HG03342 (cell line): ENCODE measurements around the gene GPR183.
A peak's percentile ranks its signal among the peaks of the same experiment; 100 is the strongest.

Source experiments
- ATAC-seq: cut with Tn5 transposase; IDR thresholded peaks from one replicate; pipeline ENCODE4 v1.9.1; 2021; ENCODE audit warnings: mild to moderate bottlenecking, moderate library complexity; ENCODE audit not compliant: unreplicated experiment

GPR183 gene

DNA sequence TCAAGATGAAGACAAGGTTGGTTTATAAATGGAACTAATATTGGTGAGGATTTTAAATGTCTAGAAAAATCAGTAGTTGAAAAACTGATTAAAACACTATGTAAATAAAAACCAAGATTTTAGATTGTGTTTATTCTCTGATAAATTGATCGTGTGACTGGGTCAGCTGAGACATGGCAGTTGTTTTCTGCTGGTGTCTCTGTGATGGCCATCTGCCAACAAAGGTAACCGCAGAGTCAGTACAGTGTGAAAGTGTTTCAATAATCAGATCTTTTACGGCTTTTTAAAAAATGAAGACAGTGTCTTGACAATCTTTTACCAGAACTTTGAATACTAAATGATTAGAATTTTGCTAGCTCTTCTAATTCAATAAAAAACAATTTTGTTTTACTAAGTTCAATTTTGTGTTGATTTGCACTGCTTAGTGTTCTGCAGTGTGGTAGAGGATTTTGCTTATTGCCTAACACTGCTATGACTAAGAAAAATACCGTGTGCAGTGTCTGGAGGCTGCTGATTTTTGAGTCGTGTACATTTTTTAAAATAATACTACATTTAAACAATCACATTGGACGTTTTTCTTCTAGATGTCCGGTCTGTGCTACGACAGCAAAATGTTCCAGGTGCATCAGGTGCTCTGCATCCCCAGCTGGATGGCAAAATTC, 32.7 kb upstream of the GPR183 start:
- ATAC-seq = no peak

GRCh38 chr13:99339230-99339721, 32.1 kb upstream of the GPR183 start:
- no peak for ATAC-seq

DNA sequence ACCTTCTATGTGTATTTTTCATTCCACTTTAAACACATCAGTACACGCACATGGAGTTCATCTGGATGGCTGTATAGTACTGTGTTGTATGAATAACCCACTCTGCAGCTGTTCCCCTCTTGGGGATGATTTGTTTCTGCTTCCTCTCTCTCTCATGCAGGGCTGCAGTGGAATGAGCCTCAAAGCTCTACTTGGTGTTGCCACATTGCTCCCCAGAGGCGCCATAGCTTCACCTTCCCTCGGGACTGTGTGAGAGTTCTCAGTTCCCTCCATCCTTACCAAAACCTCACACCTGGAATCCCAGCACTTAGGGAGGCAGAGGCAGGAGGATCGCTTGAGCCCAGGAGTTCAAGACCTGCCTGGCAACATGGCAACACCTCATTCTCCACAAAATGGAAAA, 28.4 kb upstream of the GPR183 start:
- peak; percentile 83 for ATAC-seq

DNA sequence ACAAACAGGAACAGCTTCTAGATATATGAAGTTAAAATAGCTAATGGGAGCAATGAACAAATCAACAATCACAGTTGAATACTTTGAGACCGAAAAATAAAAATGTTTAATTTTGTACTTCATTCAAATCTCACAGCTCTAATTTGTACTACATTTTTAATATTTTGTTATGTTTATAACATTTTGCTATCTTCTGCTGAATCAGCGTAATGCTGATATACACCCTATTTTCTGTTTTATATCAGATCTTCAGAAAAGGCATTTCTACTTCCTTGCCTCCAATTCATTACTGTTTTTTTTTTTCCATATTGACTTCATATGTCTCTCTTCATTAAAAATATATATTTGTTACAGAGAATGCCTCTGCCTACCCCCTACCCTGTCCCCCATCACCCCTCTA, 27.9 kb upstream of the GPR183 start:
- no peak for ATAC-seq

- ATAC-seq = no peak
Observed at GRCh38 chr13:99334221-99334620, 27.0 kb upstream of the GPR183 start.

GRCh38 chr13:99332456-99332855, 25.3 kb upstream of the GPR183 start:
- ATAC-seq = no peak

GRCh38 chr13:99331881-99332293, 24.7 kb upstream of the GPR183 start:
- ATAC-seq = peak; percentile 75

- no peak for ATAC-seq
Observed at GRCh38 chr13:99330942-99331341, 23.7 kb upstream of the GPR183 start.

- ATAC-seq = no peak
Observed at GRCh38 chr13:99329477-99329876, 22.3 kb upstream of the GPR183 start.

DNA sequence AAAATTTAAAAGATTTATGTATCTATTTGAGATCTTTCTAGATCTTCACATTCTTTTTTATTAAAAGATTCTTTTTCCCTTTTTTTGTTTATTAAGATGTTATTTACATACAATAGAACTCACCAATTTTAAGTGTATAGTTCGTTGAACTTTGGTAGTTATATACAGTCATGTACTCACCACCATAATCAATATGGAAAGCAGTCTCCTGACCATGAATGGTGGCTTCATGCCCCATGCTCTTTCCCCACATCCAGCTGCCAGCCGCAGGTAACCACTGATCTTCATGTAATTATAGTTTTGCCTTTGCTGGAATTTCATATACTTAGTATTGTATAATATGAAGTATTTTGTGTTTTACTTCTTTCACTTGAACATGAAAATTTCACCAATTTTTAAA, 20.6 kb upstream of the GPR183 start:
- ATAC-seq = no peak

- ATAC-seq = no peak
Observed at GRCh38 chr13:99327126-99327525, 19.9 kb upstream of the GPR183 start.

DNA sequence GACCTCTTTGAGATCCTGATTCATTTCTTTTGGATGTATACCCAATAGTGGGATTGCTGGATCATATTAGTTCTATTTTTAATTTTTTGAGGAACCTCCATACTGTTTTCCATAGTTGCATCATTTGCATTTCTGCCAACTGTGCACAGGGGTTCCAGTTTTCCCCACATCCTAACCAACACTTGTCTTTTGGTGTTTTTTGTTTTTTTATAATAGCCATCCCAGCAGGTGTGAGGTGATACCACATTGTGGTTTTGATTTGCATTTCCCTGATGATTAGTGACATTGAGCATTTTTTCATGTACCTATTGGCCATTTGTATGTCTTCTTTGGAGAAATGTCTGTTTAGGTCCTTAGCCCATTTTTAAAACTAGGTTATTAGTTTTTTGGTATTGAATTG, 18.8 kb upstream of the GPR183 start:
- no peak for ATAC-seq

DNA sequence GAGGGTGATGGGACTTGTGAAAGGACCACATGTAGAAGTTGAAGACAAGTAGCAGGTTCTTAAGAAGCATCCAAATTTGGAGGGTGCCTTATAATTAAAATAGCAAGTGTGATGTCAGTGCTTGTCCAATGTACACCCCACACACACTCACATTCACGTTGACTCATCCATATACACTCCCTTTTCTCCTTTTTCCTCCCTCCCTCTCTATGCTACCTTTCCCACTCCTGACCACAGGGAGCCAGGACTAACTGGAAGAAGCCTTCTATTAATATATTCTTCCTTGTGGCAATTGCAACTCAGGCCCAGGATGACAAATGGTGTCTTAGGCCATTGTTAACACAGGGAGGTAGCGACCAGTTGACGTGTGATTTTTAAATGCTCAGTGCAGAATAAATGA, 16.3 kb upstream of the GPR183 start:
- no peak for ATAC-seq

DNA sequence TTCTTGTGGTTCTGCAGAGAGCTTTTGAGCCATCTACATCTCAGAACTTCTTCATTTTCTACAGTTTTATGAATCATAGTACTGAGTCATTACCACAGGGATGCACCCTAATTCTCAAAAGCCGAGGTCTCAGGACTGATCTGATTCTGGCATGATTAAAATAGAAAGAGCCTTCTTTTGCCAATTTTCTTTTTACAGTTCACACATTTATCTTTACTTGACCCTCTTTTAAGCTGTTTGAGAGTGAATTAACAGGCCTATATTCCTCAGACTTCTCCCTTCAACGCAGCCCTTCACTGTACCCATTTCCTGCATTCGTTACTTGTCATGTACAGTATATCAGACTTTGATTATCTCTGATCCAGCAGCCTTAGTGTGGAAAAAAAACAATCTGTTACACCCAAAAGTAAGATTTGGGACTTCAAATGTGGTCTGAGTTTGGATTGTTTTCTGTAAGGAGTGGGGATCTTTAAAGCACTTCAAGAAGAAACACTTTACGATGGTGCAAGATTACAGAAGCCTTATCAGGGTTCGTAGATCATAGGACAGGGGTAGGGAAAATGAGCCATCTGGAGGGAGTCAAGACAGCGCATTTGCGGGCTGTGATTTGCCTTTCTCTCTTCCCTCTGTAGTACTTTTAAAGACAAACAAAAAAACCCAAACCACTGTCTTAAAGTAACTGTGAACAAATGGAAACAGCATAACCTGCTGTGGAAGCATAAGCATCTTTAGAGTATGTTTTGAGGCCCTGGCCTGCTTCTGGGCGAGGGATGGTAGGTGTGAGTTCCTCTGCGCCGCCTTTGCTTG, 15.3 kb upstream of the GPR183 start:
- peak; percentile 90 for ATAC-seq

- no peak for ATAC-seq
Observed at GRCh38 chr13:99321709-99322108, 14.5 kb upstream of the GPR183 start.

DNA sequence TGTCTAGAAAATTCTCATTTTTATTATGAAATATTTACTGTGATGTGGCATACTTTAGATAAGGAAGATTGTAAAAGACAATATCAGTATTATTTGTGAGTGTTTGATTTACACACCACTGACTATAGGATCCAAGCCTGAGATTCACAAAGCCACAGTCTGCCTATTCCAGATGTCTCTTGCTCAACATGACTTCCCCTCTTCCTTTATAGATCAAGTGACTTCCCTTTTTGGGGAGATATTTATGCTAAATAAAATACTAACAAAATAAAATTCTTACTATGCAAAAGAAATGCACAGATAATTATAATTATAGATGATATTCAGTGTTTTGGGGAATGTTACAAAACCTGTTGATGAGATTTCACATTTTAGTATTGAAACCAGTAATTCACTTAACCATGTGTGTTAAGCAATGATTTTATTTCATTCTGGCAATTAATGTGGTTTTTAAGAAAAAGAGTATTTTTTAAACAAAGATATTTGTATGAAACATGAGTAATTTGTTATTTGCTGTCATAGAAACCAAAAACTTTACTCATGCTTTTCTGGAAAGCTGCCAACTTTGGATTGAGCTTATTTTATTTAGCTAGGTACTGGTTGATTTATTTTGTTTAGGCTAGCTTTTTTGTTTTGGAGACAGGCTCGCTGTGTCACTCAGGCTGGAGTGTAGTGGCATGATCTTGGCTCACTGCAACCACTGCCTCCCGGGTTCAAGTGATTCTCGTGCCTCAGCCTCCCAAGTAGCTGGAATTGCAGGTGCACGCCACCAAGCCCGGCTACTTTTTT, 13.7 kb upstream of the GPR183 start:
- ATAC-seq = no peak

- ATAC-seq = no peak
Observed at GRCh38 chr13:99316657-99317256, 9.6 kb upstream of the GPR183 start.

DNA sequence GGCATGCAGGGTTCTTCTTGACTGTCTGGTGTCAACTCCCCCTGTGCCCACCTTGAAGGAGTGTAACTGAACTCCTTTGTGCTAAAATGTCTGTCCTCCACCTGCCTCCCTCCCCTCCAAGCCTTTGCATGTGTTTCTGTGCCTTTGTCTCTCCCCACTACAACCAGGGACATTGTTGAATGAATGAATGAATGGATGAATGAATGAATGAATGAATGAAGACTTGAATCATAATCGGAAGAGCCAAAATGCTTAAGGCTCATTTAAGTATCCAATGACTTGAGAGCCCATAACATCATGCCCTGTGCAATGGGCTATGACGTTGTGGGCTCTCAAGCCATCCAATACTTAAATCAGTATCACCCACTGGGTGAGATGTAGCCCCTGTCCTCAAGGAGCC, 9.0 kb upstream of the GPR183 start:
- no peak for ATAC-seq

GRCh38 chr13:99315186-99315585, 8.0 kb upstream of the GPR183 start:
- no peak for ATAC-seq

- no peak for ATAC-seq
Observed at GRCh38 chr13:99314640-99315176, 7.5 kb upstream of the GPR183 start.

GRCh38 chr13:99313941-99314340, 6.7 kb upstream of the GPR183 start:
- no peak for ATAC-seq
